ENCODE measurements around the gene RPS6KA5.

DNA sequence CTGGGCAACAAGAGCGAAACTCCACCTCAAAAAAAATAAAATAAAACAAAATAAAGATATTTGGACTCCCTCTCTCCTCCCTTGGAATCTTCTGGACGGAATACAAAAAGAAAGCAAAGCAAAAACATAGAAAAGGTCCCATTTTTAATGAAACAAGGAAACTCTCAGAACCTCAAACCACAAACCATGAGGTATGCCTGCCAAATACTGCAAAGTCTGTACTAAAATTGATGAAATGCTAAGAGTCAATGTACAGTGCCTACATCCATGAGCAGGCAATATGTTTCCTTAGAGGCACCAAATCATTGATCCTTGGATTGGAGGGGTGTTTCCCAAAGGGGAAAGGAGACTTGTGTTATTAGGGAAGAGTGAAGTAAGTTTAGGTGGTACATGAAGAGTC, 8.2 kb upstream of the RPS6KA5 start:
- TF ChIP-seq POLR2AphosphoS5 (IDR thresholded peaks at IDR 0.05) = no peak
- TF ChIP-seq, protein P1, sequence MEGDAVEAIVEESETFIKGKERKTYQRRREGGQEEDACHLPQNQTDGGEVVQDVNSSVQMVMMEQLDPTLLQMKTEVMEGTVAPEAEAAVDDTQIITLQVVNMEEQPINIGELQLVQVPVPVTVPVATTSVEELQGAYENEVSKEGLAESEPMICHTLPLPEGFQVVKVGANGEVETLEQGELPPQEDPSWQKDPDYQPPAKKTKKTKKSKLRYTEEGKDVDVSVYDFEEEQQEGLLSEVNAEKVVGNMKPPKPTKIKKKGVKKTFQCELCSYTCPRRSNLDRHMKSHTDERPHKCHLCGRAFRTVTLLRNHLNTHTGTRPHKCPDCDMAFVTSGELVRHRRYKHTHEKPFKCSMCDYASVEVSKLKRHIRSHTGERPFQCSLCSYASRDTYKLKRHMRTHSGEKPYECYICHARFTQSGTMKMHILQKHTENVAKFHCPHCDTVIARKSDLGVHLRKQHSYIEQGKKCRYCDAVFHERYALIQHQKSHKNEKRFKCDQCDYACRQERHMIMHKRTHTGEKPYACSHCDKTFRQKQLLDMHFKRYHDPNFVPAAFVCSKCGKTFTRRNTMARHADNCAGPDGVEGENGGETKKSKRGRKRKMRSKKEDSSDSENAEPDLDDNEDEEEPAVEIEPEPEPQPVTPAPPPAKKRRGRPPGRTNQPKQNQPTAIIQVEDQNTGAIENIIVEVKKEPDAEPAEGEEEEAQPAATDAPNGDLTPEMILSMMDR (IDR thresholded peaks at IDR 0.05) = no peak
